Measurements from ENCODE around the gene PLG.
"Not testable (repeated sequence)": the region's sequence is repeated elsewhere in the genome, so short reads cannot be mapped to it uniquely, and the experiment has no call there.

The PLG gene

DNA sequence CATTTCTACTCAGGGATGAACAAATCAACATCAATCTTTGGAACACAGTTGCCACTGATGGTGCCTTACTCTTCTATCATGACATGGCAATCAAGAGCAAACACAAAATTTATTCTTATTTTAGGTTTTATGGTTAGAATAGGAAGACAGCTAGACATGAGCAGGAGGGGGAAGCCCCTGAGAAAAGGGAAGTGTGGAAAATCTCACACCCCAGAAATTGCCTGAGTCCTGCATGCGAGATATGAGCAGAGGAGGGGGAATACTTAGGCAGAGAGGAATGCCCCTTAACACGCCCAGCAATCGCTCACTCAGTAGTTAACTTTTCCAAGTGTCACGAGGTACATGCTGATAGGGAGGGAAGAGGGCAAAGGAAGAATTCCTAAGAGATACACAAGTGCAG is 79.3 kb downstream of the PLG start:
- Histone ChIP-seq H3K4me1 (ENCODE audit: control insufficient read depth, insufficient read depth, low read length) (no peaks in the 10 kb centered on the region), H3K4me3 (ENCODE audit: low read depth, low read length) (no peak overlapping the region), H3K9me3 (ENCODE audit: control insufficient read depth, insufficient read depth, low read length) (no peaks in the 10 kb centered on the region), H3K9ac (ENCODE audit: low read depth, low read length) (no peak overlapping the region), H3K36me3 (ENCODE audit: control insufficient read depth, insufficient read depth, low read length) (no peaks in the 10 kb centered on the region), H3K27me3 (ENCODE audit: control insufficient read depth, insufficient read depth, low read length) (no peaks in the 10 kb centered on the region)

DNA sequence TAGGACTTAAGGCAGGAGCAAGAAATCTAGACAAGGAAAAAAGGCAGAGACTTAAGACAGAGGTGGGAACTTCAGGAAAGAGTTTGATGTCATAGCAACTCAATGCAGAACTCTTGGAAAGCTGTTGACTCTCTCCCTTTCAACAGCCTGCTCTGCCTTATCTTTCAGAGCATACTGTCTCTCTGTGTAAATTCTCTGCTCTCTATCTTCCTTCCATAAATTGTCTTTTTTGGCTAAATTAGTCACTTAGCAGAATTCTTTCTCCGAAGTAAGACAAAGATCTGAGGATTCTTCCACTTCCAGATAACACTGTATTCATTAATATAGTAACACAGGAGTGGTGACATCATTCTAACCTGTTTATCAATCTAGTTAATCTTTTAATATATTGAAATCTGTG is 80.2 kb downstream of the PLG start:
- Histone ChIP-seq H3K4me3 (ENCODE audit: low read depth, low read length) (no peak overlapping the region), H3K36me3 (ENCODE audit: control insufficient read depth, insufficient read depth, low read length) (no peaks in the 10 kb centered on the region), H3K9me3 (ENCODE audit: control insufficient read depth, insufficient read depth, low read length) (no peaks in the 10 kb centered on the region), H3K4me1 (ENCODE audit: control insufficient read depth, insufficient read depth, low read length) (no peaks in the 10 kb centered on the region), H3K27me3 (ENCODE audit: control insufficient read depth, insufficient read depth, low read length) (no peaks in the 10 kb centered on the region), H3K9ac (ENCODE audit: low read depth, low read length) (no peak overlapping the region)

DNA sequence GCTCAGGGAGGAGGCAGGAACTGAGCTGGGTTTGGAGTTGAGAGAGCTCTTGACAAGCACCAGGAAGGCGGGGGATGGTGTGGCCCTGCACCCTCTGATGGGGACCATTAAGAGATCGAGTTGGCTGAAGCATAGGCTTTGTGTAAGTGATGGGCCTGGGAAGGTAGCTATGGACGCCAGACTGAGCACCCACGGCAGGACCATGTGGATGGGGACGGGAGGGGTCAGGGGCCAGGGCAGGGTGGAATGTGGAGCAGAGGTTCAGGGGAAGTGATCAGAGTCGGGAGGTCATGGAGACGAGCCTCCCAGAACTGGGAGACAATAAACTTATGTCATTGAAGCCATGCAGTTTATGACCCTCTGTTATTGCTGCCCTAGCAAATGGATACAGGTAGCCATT is 81.7 kb downstream of the PLG start:
- H3K27me3 ChIP-seq (ENCODE audit: control insufficient read depth, insufficient read depth, low read length) = no peaks in the 10 kb centered on the region
- no peak overlapping the region for H3K4me3 ChIP-seq (ENCODE audit: low read depth, low read length)
- no peaks in the 10 kb centered on the region for H3K4me1 ChIP-seq (ENCODE audit: control insufficient read depth, insufficient read depth, low read length)
- no peaks in the 10 kb centered on the region for H3K36me3 ChIP-seq (ENCODE audit: control insufficient read depth, insufficient read depth, low read length)
- H3K9ac ChIP-seq (ENCODE audit: low read depth, low read length) = no peak overlapping the region
- no peaks in the 10 kb centered on the region for H3K9me3 ChIP-seq (ENCODE audit: control insufficient read depth, insufficient read depth, low read length)

DNA sequence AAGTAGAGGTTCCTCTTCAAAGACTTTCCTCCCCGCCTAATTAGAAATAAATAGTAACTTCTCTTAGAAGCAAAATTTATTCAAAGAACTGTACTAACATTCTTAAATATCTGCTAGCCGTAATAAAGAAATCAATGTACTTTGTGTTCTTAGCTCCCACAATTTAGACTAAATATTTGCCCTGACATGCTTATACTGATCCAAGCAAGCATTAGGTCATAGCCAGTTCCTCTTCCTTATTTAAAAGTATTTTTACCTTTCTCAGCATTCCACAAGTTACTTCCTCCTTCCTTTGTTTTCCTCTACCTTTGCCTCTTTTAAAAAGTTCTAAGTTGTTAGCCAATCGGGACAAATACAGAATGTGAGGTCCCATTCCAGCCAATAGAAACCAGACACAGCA is 86.1 kb downstream of the PLG start:
- H3K9me3 ChIP-seq (ENCODE audit: control insufficient read depth, insufficient read depth, low read length); H3K4me3 ChIP-seq (ENCODE audit: low read depth, low read length); H3K36me3 ChIP-seq (ENCODE audit: control insufficient read depth, insufficient read depth, low read length); H3K4me1 ChIP-seq (ENCODE audit: control insufficient read depth, insufficient read depth, low read length); H3K9ac ChIP-seq (ENCODE audit: low read depth, low read length); H3K27me3 ChIP-seq (ENCODE audit: control insufficient read depth, insufficient read depth, low read length): not testable (repeated sequence)

DNA sequence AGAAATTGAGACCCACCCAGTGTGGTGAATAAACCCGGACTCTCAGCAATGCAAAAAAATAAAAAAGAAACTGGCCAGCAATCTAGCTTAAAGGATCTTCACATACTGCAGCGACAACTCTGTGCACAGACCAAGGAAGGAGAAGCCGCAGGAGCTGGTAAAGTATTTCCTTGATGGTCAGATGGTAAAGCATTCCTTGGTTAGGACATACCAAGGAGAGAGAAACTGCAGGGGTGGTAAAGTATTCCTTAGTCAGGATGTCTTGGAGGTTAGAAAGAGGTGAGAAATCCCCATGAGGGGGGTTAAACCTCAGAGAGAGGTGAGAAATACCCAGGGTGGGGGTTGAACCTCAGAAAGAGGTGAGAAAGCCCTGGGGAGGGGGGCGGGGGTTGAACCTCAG is 86.8 kb downstream of the PLG start:
- H3K36me3 ChIP-seq (ENCODE audit: control insufficient read depth, insufficient read depth, low read length) = no peaks in the 10 kb centered on the region
- H3K27me3 ChIP-seq (ENCODE audit: control insufficient read depth, insufficient read depth, low read length) = no peaks in the 10 kb centered on the region
- H3K9me3 ChIP-seq (ENCODE audit: control insufficient read depth, insufficient read depth, low read length) = no peaks in the 10 kb centered on the region
- peaks cover 6% of the 10 kb centered on the region for H3K4me1 ChIP-seq (ENCODE audit: control insufficient read depth, insufficient read depth, low read length)
- H3K4me3 ChIP-seq (ENCODE audit: low read depth, low read length) = no peak overlapping the region
- H3K9ac ChIP-seq (ENCODE audit: low read depth, low read length) = no peak overlapping the region

DNA sequence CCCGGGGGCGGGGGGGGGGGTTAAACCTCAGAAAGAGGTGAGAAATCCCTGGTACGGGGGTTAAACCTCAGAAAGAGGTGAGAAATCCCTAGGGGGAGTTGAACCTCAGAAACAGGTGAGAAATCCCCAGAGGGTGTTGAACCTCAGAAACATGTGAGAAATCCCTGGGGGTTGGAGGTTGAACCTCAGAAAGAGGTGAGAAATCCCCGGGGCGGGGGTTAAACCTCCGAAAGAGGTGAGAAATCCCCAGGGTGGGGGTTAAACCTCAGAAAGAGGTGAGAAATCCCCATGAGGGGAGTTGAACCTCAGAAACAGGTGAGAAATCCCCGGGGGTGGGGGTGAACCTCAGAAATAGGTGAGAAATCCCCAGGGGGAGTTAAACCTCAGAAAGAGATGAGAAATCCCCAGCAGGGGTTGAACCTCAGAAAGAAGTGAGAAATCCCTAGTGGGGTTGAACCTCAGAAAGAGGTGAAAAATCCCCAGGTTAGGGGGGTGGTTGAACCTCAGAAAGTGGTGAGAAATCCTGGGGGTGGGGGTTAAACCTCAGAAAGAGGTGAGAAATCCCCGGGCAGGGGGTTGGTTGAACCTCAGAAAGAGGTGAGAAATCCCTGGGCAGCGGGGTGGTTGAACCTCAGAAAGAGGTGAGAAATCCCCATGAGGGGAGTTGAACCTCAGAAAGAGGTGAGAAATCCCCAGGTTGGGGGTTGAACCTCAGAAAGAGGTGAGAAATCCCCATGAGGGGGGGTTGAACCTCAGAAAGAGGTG is 87.4 kb downstream of the PLG start:
- no peak overlapping the region for H3K9ac ChIP-seq (ENCODE audit: low read depth, low read length)
- H3K9me3 ChIP-seq (ENCODE audit: control insufficient read depth, insufficient read depth, low read length) = no peaks in the 10 kb centered on the region
- H3K4me3 ChIP-seq (ENCODE audit: low read depth, low read length) = no peak overlapping the region
- no peaks in the 10 kb centered on the region for H3K36me3 ChIP-seq (ENCODE audit: control insufficient read depth, insufficient read depth, low read length)
- H3K27me3 ChIP-seq (ENCODE audit: control insufficient read depth, insufficient read depth, low read length) = no peaks in the 10 kb centered on the region
- peaks cover 6% of the 10 kb centered on the region for H3K4me1 ChIP-seq (ENCODE audit: control insufficient read depth, insufficient read depth, low read length)

DNA sequence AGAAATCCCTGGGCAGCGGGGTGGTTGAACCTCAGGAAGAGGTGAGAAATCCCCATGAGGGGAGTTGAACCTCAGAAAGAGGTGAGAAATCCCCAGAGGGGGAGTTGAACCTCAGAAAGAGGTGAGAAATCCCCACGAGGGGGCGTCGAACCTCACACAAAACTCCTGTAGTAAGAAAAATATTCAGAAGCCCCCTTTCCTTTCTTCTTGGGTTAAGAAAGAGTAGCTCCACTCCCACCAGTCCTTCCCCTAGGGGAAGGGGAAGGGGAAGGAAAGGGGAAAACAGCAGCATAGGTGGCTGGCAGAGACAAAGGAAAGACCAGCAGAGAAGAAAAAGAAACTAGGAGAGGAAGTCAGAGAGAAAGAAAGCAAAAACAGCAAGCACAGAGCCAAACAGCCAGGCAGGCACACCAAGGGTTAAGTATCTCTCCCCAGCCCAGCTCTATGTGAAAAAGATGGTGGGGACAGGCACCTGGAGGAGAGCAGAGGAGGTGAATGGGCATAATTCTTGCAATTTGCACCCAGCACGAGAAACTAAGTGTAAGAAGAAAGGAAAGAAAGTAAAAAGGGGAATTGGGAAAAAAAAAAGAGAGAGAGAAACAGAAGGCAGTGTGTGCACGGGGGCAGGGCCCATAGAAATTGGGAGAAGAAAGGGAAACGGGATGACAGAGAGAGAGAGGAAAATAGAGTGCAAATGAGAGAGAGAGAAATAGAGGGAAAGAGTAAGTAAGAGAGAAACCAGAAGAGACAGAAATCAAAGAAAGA is 88.2 kb downstream of the PLG start:
- Histone ChIP-seq H3K27me3 (ENCODE audit: control insufficient read depth, insufficient read depth, low read length) (no peaks in the 10 kb centered on the region), H3K36me3 (ENCODE audit: control insufficient read depth, insufficient read depth, low read length) (no peaks in the 10 kb centered on the region), H3K4me1 (ENCODE audit: control insufficient read depth, insufficient read depth, low read length) (peaks cover 6% of the 10 kb centered on the region), H3K9ac (ENCODE audit: low read depth, low read length) (no peak overlapping the region), H3K4me3 (ENCODE audit: low read depth, low read length) (peak overlapping the region; percentile 26), H3K9me3 (ENCODE audit: control insufficient read depth, insufficient read depth, low read length) (no peaks in the 10 kb centered on the region)

DNA sequence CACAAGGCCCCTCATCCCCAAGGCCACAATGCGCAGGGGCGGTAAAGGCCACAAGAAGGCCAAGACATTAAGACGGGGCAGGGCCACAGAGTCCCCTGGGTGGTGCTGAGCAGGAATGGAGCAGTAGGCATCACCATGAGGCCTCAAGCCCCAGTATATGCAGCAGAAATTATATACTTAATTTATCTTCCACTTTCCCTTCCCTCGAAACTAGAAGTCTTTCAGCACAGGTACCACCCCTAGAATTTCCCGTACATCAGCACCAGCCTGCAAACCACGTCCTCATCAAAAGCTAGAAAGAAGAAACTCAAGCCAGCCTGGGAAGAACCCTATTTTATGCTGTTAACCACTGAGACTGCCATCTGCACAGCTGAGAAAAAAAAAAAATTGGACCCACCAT is 89.4 kb downstream of the PLG start:
- Histone ChIP-seq H3K4me1 (ENCODE audit: control insufficient read depth, insufficient read depth, low read length) (peaks cover 6% of the 10 kb centered on the region), H3K36me3 (ENCODE audit: control insufficient read depth, insufficient read depth, low read length) (no peaks in the 10 kb centered on the region), H3K9ac (ENCODE audit: low read depth, low read length) (no peak overlapping the region), H3K27me3 (ENCODE audit: control insufficient read depth, insufficient read depth, low read length) (no peaks in the 10 kb centered on the region), H3K9me3 (ENCODE audit: control insufficient read depth, insufficient read depth, low read length) (no peaks in the 10 kb centered on the region), H3K4me3 (ENCODE audit: low read depth, low read length) (no peak overlapping the region)

DNA sequence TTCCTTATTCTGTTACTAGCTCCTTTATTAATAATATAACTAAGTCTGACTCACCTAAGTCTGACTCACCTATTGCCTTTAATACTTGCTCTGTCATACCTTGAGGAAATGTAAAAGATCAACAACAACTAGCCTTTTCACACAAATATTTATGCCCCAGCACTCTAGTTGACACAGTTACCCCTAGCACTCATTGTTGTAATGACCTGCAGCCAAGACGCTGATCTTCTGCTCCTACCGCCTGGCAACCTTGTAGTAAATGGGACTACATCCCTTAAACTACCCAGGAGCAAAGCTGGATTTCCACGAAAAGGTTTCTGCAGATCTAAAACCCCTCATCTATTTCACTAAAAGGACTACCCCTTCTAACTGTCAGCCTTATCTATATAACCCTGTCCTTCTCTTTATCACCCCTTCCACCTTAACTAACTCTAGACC is 90.0 kb downstream of the PLG start:
- H3K9ac ChIP-seq (ENCODE audit: low read depth, low read length) = no peak overlapping the region
- H3K27me3 ChIP-seq (ENCODE audit: control insufficient read depth, insufficient read depth, low read length) = no peaks in the 10 kb centered on the region
- H3K9me3 ChIP-seq (ENCODE audit: control insufficient read depth, insufficient read depth, low read length) = no peaks in the 10 kb centered on the region
- no peak overlapping the region for H3K4me3 ChIP-seq (ENCODE audit: low read depth, low read length)
- no peaks in the 10 kb centered on the region for H3K36me3 ChIP-seq (ENCODE audit: control insufficient read depth, insufficient read depth, low read length)
- H3K4me1 ChIP-seq (ENCODE audit: control insufficient read depth, insufficient read depth, low read length) = peaks cover 6% of the 10 kb centered on the region

DNA sequence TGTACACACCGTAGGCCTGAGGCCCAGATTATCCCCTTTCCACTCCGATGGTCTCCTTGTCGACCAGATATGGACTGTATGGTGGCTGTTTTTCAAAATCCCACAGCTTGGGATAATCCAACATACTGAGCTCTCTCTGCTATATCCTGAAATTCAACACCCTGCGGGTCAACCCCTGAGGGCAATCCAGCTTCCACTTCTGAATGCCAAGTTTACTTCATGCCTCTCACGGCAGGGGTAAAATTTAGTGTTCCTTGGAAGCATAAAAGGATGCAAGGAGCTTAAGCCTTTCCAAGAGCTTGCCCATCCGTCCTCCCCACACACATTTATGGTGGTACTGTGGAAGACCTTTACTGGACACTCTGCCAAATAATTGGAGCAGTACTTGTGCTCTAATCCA is 90.7 kb downstream of the PLG start:
- H3K9ac ChIP-seq (ENCODE audit: low read depth, low read length) = no peak overlapping the region
- H3K27me3 ChIP-seq (ENCODE audit: control insufficient read depth, insufficient read depth, low read length) = no peaks in the 10 kb centered on the region
- H3K4me1 ChIP-seq (ENCODE audit: control insufficient read depth, insufficient read depth, low read length) = peaks cover 6% of the 10 kb centered on the region
- no peaks in the 10 kb centered on the region for H3K36me3 ChIP-seq (ENCODE audit: control insufficient read depth, insufficient read depth, low read length)
- H3K4me3 ChIP-seq (ENCODE audit: low read depth, low read length) = no peak overlapping the region
- no peaks in the 10 kb centered on the region for H3K9me3 ChIP-seq (ENCODE audit: control insufficient read depth, insufficient read depth, low read length)

DNA sequence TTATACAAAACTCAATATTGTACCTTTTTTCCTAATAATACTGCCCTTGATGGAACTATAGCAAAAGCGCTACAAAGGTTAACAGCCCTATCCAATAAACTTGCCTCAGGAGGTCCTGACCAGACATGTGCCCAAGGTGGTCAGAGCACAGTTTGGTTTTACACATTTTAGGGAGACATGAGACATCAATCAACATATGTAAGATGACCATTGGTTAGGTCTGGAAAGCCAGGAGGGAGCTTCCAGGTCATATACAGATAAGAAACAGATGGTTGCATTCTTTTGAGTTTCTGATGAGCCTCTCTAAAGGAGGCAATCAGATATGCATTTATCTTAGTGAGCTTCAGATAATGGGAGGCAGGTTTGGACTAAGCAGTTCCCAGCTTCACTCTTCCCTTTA is 91.6 kb downstream of the PLG start:
- no peaks in the 10 kb centered on the region for H3K27me3 ChIP-seq (ENCODE audit: control insufficient read depth, insufficient read depth, low read length)
- no peak overlapping the region for H3K4me3 ChIP-seq (ENCODE audit: low read depth, low read length)
- H3K9ac ChIP-seq (ENCODE audit: low read depth, low read length) = no peak overlapping the region
- no peaks in the 10 kb centered on the region for H3K9me3 ChIP-seq (ENCODE audit: control insufficient read depth, insufficient read depth, low read length)
- no peaks in the 10 kb centered on the region for H3K36me3 ChIP-seq (ENCODE audit: control insufficient read depth, insufficient read depth, low read length)
- peaks cover 6% of the 10 kb centered on the region for H3K4me1 ChIP-seq (ENCODE audit: control insufficient read depth, insufficient read depth, low read length)

DNA sequence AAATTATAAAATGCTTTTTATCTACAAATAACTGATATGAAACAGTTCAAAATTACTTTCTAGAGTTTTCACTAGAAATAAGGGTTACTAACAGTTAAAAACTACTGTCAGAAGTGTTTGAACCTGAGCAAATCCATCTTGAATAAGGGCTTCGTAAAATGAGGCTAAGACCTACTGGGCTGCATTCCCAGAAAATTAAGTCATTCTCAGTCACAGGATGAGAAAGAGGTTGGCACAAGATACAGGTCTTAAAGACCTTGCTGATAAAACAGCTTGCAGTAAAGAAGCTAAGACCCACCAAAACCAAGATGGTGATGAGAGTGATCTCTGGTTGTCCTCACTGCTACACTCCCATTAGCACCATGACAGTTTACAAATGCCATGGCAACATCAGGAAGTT is 93.7 kb downstream of the PLG start:
- no peaks in the 10 kb centered on the region for H3K36me3 ChIP-seq (ENCODE audit: control insufficient read depth, insufficient read depth, low read length)
- H3K4me3 ChIP-seq (ENCODE audit: low read depth, low read length) = no peak overlapping the region
- H3K4me1 ChIP-seq (ENCODE audit: control insufficient read depth, insufficient read depth, low read length) = peaks cover 4% of the 10 kb centered on the region

More for the DNA sequence above, 93.7 kb downstream of the PLG start:
- no peak overlapping the region for H3K9ac ChIP-seq (ENCODE audit: low read depth, low read length)
- no peaks in the 10 kb centered on the region for H3K9me3 ChIP-seq (ENCODE audit: control insufficient read depth, insufficient read depth, low read length)
- no peaks in the 10 kb centered on the region for H3K27me3 ChIP-seq (ENCODE audit: control insufficient read depth, insufficient read depth, low read length)
